Gastroesophageal sphincter (tissue), 3 donors: ENCODE results near the gene SLC25A27.

Experiments
- POLR2AphosphoS5 ChIP-seq: sonication (generic); formaldehyde crosslinking; IDR thresholded peaks from one replicate; pipeline ENCODE4 v1.6.1; 2017; ENCODE audit warnings: antibody characterized with exemption
- TF ChIP-seq, protein P1 (sequence below), 4 experiments: fragments of 200-600 bp in 2 of 4; fragments of 450-650 bp in 2 of 4; sonication (generic) in 1 of 4; IDR thresholded peaks; one replicate each; pipeline ENCODE4 v1.5.1; 2017 to 2019; ENCODE audit warnings: antibody characterized with exemption in 4 of 4, mild to moderate bottlenecking in 2 of 4, moderate library complexity in 2 of 4

DNA sequence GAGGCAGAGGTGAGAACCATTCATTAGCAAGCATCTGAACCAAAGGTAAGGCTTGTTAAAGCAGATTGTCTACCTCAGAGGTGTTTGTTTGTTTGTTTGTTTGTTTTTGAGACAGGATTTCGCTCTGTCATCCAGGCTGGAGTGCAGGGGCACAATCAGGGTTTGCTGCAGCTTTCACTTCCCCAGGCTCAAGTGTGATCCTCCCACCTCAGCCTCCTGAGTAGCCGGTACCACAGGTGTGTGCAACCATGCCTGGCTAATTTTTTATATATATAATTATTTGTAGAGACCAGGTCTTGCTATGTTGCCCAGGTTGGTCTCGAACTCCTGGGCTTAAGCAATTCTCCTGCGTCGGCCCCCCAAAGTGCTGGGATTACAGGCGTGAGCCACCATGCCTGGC is 17.3 kb upstream of the SLC25A27 start:
- TF ChIP-seq, protein P1, sequence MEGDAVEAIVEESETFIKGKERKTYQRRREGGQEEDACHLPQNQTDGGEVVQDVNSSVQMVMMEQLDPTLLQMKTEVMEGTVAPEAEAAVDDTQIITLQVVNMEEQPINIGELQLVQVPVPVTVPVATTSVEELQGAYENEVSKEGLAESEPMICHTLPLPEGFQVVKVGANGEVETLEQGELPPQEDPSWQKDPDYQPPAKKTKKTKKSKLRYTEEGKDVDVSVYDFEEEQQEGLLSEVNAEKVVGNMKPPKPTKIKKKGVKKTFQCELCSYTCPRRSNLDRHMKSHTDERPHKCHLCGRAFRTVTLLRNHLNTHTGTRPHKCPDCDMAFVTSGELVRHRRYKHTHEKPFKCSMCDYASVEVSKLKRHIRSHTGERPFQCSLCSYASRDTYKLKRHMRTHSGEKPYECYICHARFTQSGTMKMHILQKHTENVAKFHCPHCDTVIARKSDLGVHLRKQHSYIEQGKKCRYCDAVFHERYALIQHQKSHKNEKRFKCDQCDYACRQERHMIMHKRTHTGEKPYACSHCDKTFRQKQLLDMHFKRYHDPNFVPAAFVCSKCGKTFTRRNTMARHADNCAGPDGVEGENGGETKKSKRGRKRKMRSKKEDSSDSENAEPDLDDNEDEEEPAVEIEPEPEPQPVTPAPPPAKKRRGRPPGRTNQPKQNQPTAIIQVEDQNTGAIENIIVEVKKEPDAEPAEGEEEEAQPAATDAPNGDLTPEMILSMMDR (IDR thresholded peaks at IDR 0.05), result no peak
- no peak for TF ChIP-seq POLR2AphosphoS5
